DMS153 treated with DMSO at 0.1 percent for 48 hours (cell line): ENCODE data around the gene CCT8.
A peak's percentile ranks its signal among the peaks of the same experiment; 100 is the strongest.

ENCODE experiments used
- DNase-seq: peaks from one replicate; lab custom pipeline; 2025; ENCODE audit not compliant: unreplicated experiment; lab: John Stamatoyannopoulos, UW

CCT8 gene, protein sequence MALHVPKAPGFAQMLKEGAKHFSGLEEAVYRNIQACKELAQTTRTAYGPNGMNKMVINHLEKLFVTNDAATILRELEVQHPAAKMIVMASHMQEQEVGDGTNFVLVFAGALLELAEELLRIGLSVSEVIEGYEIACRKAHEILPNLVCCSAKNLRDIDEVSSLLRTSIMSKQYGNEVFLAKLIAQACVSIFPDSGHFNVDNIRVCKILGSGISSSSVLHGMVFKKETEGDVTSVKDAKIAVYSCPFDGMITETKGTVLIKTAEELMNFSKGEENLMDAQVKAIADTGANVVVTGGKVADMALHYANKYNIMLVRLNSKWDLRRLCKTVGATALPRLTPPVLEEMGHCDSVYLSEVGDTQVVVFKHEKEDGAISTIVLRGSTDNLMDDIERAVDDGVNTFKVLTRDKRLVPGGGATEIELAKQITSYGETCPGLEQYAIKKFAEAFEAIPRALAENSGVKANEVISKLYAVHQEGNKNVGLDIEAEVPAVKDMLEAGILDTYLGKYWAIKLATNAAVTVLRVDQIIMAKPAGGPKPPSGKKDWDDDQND

GRCh38 chr21:29073222-29074006 lies at the start of gene CCT8:
Gene CCT8, minus strand, starts transcription at chr21:29073648. Its CDS starts 58 bp downstream, at chr21:29073590.
- peak; percentile 97 for DNase-seq

GRCh38 chr21:29121759-29122158 lies 48.3 kb upstream of the CCT8 start:
- no peak for DNase-seq

GRCh38 chr21:29117372-29117955 lies 44.0 kb upstream of the CCT8 start:
- no peak for DNase-seq

GRCh38 chr21:29115899-29116298 lies 42.5 kb upstream of the CCT8 start:
- no peak for DNase-seq

- no peak for DNase-seq
Measured at GRCh38 chr21:29114765-29115500, 41.5 kb upstream of the CCT8 start.

DNA sequence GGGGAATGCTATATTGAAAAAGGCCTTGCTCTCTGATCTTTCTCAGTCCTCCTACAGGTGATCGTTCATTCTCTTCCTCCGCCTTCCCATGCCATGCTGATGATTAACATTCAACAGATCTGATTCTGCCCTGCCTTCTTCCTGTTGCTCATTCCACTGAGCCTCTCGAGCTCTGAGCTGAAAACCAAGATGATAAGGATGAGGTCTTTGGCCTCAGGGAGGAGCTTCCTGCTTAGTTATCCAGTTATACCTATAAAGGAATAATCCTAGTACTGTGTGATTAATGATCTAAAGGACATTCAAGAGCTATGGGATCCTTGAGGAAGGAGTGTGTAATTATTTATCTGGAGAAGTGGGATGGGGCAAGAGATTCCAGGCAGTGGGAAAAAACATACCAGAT lies 31.8 kb upstream of the CCT8 start:
- DNase-seq = no peak

GRCh38 chr21:29104239-29104708 lies 30.8 kb upstream of the CCT8 start:
- DNase-seq = peak; percentile 13

DNA sequence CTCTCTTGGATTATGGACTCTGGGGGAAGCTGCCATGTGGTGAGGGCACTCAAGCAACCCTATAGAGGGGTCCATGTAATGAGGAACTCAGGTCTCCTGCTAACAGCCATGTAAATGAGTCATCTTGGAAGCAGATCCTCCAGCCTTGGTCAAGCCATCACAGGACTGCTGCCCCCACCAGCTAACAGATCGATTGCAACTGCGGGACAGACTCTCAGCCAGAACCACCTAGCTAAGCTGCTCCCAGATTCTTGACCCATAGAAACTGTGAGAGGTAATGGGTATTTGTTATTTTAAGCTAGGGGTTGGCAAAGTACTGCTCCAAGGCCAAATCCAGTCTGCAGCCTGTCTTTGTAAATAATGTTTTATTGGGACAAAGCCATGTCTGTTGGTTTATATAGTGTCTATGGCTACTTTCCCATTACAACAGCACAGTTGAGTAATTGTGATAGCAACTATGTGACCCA lies 29.4 kb upstream of the CCT8 start:
- DNase-seq = no peak

- no peak for DNase-seq
Measured at GRCh38 chr21:29098156-29098555, 24.7 kb upstream of the CCT8 start.

DNA sequence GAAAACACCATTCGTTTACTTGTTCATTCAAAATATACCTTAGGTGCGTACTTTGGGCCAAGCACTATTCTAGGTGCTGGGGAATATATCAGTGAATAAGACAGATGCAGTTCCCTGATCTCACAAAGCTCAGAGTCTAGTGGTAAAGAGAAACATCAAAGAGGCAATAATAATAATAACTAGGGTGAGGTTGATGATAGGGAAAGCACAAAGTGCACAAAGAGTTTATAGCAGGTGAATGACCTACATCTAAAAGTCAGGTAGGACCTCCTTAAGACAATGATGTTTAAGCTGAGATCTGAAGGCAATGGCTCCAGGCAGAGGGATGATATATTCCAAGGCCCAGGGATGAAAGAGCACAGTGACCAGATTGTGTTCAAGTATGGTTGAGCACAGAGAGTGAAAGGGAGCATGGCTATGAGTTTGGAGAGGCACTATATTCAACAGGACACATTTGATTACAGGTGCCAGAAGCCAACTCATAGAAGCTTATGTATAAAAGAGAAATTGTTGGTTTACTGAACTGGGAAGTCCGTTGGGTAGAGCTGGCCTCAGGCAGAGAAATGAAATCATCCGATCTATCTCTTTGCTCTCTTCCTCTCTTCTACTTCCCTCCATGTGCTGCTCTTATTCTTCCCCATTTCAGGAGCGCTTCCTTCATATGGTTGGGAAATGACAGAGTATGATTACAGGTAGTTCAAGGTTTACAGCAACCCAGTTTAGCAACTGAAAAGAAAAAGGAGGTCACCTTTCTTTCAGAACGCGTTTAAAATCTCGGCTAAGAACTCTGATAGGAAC lies 23.0 kb upstream of the CCT8 start:
- DNase-seq = no peak

GRCh38 chr21:29092102-29092959 lies 18.9 kb upstream of the CCT8 start:
- no peak for DNase-seq

- DNase-seq = no peak
Measured at GRCh38 chr21:29091033-29091432, 17.6 kb upstream of the CCT8 start.

- no peak for DNase-seq
Measured at GRCh38 chr21:29085106-29085752, 11.8 kb upstream of the CCT8 start.

DNA sequence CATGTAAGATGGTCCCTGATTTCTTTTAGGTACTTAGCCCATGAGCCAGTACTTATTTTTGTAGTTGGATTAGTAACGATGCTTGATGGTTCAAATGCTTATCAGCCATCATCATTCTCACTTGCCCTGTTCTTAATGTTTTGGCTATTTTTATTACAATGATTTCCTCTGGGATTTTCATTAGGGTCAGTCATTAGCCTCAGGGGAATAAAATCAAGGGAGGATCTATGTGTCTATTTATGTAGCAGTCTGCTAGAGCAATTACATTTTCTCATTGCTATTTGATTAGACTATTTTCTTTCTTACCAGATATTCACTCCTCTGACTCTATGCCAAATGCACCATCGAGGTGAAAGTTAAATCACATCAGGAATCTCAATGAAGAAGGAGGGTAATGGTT lies 10.9 kb upstream of the CCT8 start:
- no peak for DNase-seq

- DNase-seq = no peak
Measured at GRCh38 chr21:29083306-29083705, 9.9 kb upstream of the CCT8 start.

GRCh38 chr21:29082046-29082815 lies 8.8 kb upstream of the CCT8 start:
- DNase-seq = no peak

DNA sequence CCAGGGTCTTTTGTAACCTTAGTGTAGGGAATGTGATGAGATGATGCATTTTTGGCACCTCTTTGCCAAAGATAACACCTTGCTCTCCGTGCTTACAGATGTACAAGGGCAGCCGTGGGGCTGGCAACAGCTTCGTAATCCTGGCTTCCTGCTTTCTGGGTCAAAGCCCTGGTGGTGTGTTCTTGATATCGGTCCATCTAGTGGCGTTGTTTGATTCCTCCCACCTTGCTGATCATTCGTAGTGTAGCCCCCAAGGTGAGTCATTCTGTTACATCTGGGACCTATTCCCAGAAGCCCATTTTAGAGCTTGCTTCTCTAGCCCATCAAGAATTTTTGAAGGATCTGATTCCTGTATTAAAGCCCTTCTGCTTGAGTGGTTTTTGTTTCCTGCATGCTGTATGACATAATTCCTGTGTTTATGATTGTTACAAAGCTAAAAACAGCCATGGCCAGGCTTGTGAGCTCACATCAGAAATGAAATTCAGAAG lies 7.0 kb upstream of the CCT8 start:
- no peak for DNase-seq
